MM.1S (cell line): ENCODE results near the gene PAK1.

ENCODE experiments used
- EZH2phosphoT487 ChIP-seq: fragments of 300-600 bp; sonication (generic); IDR thresholded peaks from 2 replicates; pipeline ENCODE4 v1.6.1; 2018; ENCODE audit warnings: antibody characterized with exemption, low read length
- TF ChIP-seq, protein P1 (sequence below): fragments of 300-600 bp; sonication (generic); IDR thresholded peaks from 2 replicates; pipeline ENCODE4 v1.5.1; 2016; ENCODE audit warnings: antibody characterized with exemption, low read length, mixed read lengths

DNA sequence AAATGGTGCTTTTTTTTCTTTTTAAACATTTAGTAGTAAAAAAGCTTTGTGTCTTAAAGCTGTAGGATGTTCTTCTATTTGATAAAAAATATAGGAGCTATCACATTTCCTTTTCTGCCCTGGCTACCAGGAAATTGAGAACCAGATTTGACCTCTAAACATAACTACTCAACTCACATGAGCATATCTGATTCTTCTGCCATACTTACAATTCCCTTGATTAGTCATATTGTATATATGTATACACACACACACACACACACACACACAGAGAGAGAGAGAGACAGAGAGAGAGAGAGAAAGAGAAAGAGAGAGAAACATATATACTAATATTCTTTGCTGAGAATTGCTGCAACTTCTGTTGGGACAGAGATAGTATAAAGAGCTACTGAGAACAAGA, 149.4 kb downstream of the PAK1 start:
- TF ChIP-seq, protein P1, sequence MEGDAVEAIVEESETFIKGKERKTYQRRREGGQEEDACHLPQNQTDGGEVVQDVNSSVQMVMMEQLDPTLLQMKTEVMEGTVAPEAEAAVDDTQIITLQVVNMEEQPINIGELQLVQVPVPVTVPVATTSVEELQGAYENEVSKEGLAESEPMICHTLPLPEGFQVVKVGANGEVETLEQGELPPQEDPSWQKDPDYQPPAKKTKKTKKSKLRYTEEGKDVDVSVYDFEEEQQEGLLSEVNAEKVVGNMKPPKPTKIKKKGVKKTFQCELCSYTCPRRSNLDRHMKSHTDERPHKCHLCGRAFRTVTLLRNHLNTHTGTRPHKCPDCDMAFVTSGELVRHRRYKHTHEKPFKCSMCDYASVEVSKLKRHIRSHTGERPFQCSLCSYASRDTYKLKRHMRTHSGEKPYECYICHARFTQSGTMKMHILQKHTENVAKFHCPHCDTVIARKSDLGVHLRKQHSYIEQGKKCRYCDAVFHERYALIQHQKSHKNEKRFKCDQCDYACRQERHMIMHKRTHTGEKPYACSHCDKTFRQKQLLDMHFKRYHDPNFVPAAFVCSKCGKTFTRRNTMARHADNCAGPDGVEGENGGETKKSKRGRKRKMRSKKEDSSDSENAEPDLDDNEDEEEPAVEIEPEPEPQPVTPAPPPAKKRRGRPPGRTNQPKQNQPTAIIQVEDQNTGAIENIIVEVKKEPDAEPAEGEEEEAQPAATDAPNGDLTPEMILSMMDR, result no peak
- no peak for TF ChIP-seq EZH2phosphoT487
